Coronary artery (tissue), 2 donors: Measurements from ENCODE around the gene SORBS2.

ENCODE experiments used
- DNase-seq: peaks from one replicate; pipeline ENCODE4 v3.0.0-alpha.2; 2017; ENCODE audit warnings: low spot score
- H3K27ac ChIP-seq, 2 donors: fragments of 200-600 bp; sonication (generic); one replicate each; pipeline ENCODE4 v1.5.1; 2016 to 2019
- H3K4me3 ChIP-seq: fragments of 200-600 bp; sonication (generic); 2 replicates; pipeline ENCODE4 v1.5.1; 2016; ENCODE audit warnings: mild to moderate bottlenecking, moderate library complexity
- TF ChIP-seq, protein P1 (sequence below): fragments of 200-600 bp; sonication (generic); IDR thresholded peaks from one replicate; pipeline ENCODE4 v1.5.1; 2019; ENCODE audit warnings: antibody characterized with exemption

The SORBS2 gene

GRCh38 chr4:185835336-185835735 is 23.3 kb upstream of the SORBS2 start:
- TF ChIP-seq, protein P1, sequence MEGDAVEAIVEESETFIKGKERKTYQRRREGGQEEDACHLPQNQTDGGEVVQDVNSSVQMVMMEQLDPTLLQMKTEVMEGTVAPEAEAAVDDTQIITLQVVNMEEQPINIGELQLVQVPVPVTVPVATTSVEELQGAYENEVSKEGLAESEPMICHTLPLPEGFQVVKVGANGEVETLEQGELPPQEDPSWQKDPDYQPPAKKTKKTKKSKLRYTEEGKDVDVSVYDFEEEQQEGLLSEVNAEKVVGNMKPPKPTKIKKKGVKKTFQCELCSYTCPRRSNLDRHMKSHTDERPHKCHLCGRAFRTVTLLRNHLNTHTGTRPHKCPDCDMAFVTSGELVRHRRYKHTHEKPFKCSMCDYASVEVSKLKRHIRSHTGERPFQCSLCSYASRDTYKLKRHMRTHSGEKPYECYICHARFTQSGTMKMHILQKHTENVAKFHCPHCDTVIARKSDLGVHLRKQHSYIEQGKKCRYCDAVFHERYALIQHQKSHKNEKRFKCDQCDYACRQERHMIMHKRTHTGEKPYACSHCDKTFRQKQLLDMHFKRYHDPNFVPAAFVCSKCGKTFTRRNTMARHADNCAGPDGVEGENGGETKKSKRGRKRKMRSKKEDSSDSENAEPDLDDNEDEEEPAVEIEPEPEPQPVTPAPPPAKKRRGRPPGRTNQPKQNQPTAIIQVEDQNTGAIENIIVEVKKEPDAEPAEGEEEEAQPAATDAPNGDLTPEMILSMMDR, result no peak
- no peak overlapping the region for H3K27ac ChIP-seq
- no peak for DNase-seq
- no peak overlapping the region for H3K4me3 ChIP-seq

DNA sequence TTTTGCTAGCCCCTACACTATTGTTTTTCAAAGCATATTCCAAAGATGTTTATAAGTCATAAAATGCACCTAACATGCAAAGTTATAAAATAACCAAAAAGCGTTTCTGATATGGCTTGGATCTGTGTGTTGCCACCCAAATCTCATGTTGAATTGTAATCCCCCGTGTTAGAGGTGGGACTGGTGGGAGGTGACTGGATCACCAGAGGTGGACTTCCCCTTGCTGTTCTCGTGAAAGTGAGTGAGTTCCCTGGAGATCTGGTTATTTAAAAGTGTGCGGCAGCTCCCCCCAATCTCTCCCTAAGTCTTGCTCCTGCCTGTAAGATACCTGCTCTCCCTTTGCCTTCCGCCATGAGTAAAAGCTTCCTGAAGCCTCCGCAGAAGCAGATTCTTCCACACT is 22.8 kb upstream of the SORBS2 start:
- TF ChIP-seq, protein P1, result no peak
- H3K27ac ChIP-seq, result no peak overlapping the region
- H3K4me3 ChIP-seq, result no peak overlapping the region
- no peak for DNase-seq

DNA sequence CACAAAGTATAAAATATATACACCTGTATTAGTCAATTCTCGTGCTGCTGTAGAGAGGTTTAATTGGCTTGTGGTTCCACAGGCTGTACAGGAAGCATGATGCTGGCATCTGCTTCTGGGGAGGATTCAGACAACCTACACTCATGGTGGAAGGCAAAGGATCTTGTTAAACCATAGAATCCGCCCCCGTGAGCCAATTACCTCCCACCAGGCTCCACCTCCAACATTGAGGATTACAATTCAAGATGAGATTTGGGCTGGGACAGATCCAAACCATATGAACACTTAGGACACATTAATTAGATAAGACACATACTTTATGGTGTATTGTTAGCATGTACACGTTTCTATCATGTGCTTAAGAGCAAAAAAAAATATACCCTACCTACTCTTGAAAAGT is 22.1 kb upstream of the SORBS2 start:
- no peak overlapping the region for H3K4me3 ChIP-seq
- H3K27ac ChIP-seq, result no peak overlapping the region
- DNase-seq, result no peak
- TF ChIP-seq, protein P1, result no peak

DNA sequence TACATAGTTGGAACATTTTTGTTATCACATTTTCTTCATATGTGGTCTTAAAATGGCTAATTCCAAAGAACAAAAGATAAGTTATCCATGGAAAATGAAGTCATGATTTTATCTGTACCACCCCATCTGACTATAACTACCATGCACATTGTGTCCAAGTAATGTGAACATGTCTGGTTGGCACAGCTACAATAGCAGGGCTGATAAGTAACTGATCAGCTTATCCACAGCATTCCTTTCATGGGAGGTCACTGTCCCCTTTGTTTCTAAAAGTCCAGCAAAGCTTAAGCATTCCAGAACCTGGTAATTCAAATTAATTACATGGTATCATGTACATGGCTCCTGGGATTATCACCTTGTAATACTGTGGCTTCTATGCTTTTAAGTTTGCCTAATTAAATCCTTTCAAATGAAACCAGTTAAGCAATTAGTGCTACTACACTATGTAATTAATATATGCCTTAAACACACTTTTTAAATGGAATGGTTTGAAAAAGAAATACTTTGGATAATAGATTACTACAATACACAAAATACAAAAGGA is 21.1 kb upstream of the SORBS2 start:
- TF ChIP-seq, protein P1, result no peak
- DNase-seq, result no peak
- H3K27ac ChIP-seq, result no peak overlapping the region

DNA sequence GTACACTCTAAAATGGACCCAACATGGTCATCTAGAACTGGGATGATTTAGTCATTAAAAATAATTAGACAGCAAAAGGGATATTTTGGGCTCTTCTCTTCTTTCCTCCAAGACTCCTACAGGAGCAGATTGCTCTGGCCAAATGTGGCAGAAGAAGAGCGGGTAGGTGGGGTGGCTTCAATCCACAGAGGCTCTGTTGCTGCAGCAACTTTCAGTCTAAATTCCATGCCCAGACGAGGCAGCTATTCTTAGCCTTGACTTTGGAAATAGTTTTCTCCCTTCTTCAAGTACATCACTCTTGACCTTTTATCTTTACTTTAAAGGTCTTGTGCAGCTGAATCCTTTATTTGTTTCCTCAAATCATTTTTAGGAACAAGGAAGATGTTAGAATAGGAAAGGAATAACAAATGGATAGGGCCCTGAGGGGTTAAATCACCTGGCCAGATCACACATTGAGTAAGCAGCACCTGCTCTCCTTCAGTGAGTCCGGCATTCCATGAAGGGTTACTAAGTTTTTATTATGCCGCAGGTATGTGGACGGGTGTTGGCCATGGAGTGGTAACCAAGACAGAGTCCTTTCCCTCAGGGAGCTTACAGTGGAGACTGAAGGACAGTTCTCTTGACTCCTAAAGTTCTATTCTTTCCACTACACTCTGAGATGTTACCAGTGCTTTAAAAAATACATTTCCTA is 19.3 kb upstream of the SORBS2 start:
- H3K27ac ChIP-seq, result no peak overlapping the region
- no peak overlapping the region for H3K4me3 ChIP-seq
- no peak for DNase-seq
- TF ChIP-seq, protein P1, result no peak

More for the DNA sequence above, 21.1 kb upstream of the SORBS2 start:
- no peak overlapping the region for H3K4me3 ChIP-seq

DNA sequence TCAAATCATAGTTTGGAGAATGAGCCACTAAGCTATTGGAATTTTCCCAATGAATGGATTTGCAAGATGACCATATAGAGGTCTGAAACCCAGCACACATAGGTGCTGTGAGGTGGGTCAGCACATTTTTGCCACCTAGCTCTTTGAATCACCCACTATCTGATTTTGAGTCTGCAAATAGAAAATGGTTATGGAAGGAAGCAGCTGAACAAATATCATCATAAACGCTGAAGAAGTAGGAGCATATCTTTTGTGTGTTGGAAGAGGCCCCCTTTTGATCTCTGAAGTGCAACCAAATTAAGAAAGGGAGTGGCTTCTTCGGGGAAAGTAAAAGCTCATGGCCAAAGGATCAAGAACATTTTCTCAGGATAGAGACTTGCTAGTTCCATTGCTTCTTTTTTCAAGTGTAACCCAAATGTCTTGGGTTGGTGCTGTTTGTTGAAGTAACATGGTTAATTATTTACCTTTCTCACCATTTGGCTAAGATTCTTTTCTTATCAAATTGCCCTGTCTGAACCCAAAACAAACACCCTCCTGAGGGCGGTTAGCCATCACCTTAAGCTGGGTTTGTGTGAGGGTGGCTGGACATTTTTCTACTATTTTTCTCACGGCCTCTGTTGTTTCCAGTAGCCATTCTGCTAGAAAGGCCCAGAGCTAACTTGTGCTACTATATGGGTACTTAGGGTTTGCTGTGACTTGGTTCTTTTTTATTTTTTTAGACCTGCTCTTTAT is 18.4 kb upstream of the SORBS2 start:
- no peak for DNase-seq
- Histone ChIP-seq H3K4me3 (no peak overlapping the region), H3K27ac (no peak overlapping the region)
- TF ChIP-seq, protein P1, result no peak
